GM12801 (cell line): Measurements from ENCODE around the gene FBXO28.

Experiments used
- CTCF ChIP-seq: IDR thresholded peaks from one replicate; pipeline ENCODE4 v1.5.1; 2011; ENCODE audit warnings: control low read depth; ENCODE audit not compliant: insufficient read length; ENCODE audit errors: extremely low read depth

Gene FBXO28

GRCh38 chr1:224170748-224171478 is 57.0 kb downstream of the FBXO28 start:
- TF ChIP-seq CTCF, result no peak

- no peak for TF ChIP-seq CTCF
These were observed 58.3 kb downstream of the FBXO28 start for GRCh38 chr1:224172229-224172628.

- TF ChIP-seq CTCF, result no peak
These were observed 59.6 kb downstream of the FBXO28 start for GRCh38 chr1:224173523-224173922.

- TF ChIP-seq CTCF, result no peak
These were observed 61.7 kb downstream of the FBXO28 start for GRCh38 chr1:224175617-224176016.

GRCh38 chr1:224177356-224177999 is 63.6 kb downstream of the FBXO28 start:
- TF ChIP-seq CTCF, result no peak

GRCh38 chr1:224178894-224179293 is 65.0 kb downstream of the FBXO28 start:
- TF ChIP-seq CTCF, result no peak

GRCh38 chr1:224180783-224181452 is 67.0 kb downstream of the FBXO28 start:
- no peak for TF ChIP-seq CTCF
